Lung (tissue), 12 donors: ENCODE measurements around the gene IRAK1. TPM values are rescaled to one million over a fixed set of nuclear protein-coding genes. Genes with fewer than 3 reads are reported as not detected.

ENCODE experiments used
- ATAC-seq: fragments of 200-7000 bp; cut with Tn5 transposase; one replicate; pipeline ENCODE4 v1.9.1; 2020; ENCODE audit warnings: moderate number of reproducible peaks; ENCODE audit not compliant: insufficient read depth, low FRiP score
- DNase-seq, 3 donors: peaks; one replicate each; pipeline ENCODE4 v3.0.0-alpha.2; 2013 to 2017
- H3K27ac ChIP-seq, 2 donors: one replicate each; pipeline ENCODE4 v1.5.1; 2013; ENCODE audit warnings: mild to moderate bottlenecking in 2 of 2, moderate library complexity in 2 of 2, control low read depth in 1 of 2, inconsistent platforms in 1 of 2, low read depth in 1 of 2, low read length in 1 of 2
- H3K27me3 ChIP-seq, 3 donors: one replicate each; pipeline ENCODE4 v1.5.1; 2013; ENCODE audit warnings: low read length in 2 of 3; ENCODE audit not compliant: control insufficient read depth in 3 of 3, insufficient read depth in 3 of 3
- H3K36me3 ChIP-seq, 4 donors: one replicate each; pipeline ENCODE4 v1.5.1; 2013; ENCODE audit warnings: low read length in 4 of 4, mild to moderate bottlenecking in 1 of 4, moderate library complexity in 1 of 4; ENCODE audit not compliant: control insufficient read depth in 4 of 4, insufficient read depth in 4 of 4
- H3K4me1 ChIP-seq, 5 donors: one replicate each; pipeline ENCODE4 v1.5.1; 2013; ENCODE audit warnings: low read length in 5 of 5, mild to moderate bottlenecking in 2 of 5, moderate library complexity in 1 of 5; ENCODE audit not compliant: control insufficient read depth in 5 of 5, insufficient read depth in 5 of 5
- H3K4me3 ChIP-seq: one replicate; pipeline ENCODE4 v1.5.1; 2013; ENCODE audit warnings: mild to moderate bottlenecking, control low read depth, moderate library complexity
- H3K9ac ChIP-seq, 2 donors: one replicate each; pipeline ENCODE4 v1.5.1; 2013; ENCODE audit warnings: low read length in 2 of 2, control low read depth in 1 of 2; ENCODE audit not compliant: insufficient read depth in 1 of 2
- H3K9me3 ChIP-seq, 4 donors: one replicate each; pipeline ENCODE4 v1.5.1; 2013; ENCODE audit warnings: low read length in 3 of 4, mild to moderate bottlenecking in 1 of 4, moderate library complexity in 1 of 4; ENCODE audit not compliant: control insufficient read depth in 4 of 4, insufficient read depth in 3 of 4
- CTCF ChIP-seq: IDR thresholded peaks from 2 replicates; pipeline ENCODE4 v1.5.1; 2012; ENCODE audit warnings: mild to moderate bottlenecking; ENCODE audit errors: control extremely low read depth, extremely low read depth
- WGBS, 2 donors: extraction: QIAGEN DNeasy Blood & Tissue Kit; methylation state at CpG; one replicate each; pipeline ENCODE4 v1.1.7; 2013; 5-methylcytosine and 5-hydroxymethylcytosine counted together
- polyA plus RNA-seq, 2 donors: library from polyadenylated mRNA; stranded (reverse); fragments of 200-250 nt; gene quantifications; one replicate each; pipeline ENCODE4 v1.2.1, GENCODE V29; 2013
- total RNA-seq, 2 donors: library from RNA; depleted of rRNA in 1 of 2; stranded (reverse); fragments of >200 nt in 1 of 2; gene quantifications; one replicate each; pipeline ENCODE4 v1.2.1, GENCODE V29; 2014 to 2021
- donor health status: control.
- donor health status: control.
- donor health status: Bipolar disorder and iron deficiency.
- donor health status: healthy.
- donor health status: DM: yes; HTN: yes; CAD: no.

Gene IRAK1
- total and polyA plus RNA-seq, 4 donors: 24.6 to 153 (median 97.7) TPM

GRCh38 chrX:153989973-153990655 lies 29.6 kb downstream of the IRAK1 start:
- Histone ChIP-seq H3K27ac (no peak overlapping the region), H3K4me1 (no peaks in the 10 kb centered on the region), H3K9me3 (peaks cover 0 to 2% (median 0%) of the 10 kb centered on the region in 4 donors), H3K9ac (no peak overlapping the region), H3K27me3 (no peaks in the 10 kb centered on the region), H3K4me3 (no peak overlapping the region), H3K36me3 (no peaks in the 10 kb centered on the region)
- ATAC-seq (no peak), DNase-seq (no peak)
- WGBS, 2 donors: 87 to 91% methylated on average over 14 of the region's 14 CpGs
- TF ChIP-seq CTCF: no peak

DNA sequence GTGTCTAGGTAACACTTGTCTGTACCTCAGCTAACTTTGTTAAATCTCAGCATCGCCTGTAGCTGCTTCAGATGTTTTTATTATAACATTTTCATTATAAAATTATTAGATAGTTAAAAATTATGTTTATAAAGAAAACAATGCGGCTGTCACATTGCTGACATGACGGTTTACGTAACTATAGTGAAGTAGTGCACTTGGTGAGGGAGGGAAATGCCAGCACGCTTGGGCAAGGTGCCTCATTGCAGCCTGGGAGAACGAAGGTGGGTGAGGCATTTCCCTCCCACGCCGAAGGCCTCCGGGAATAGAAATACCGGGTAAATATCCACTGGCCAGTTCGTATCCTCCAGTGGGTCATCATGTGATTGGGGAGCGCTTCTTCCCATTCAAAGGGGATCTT lies 31.2 kb downstream of the IRAK1 start:
- Histone ChIP-seq H3K36me3 (no peaks in the 10 kb centered on the region), H3K9me3 (peaks cover 0 to 2% (median 0%) of the 10 kb centered on the region in 4 donors), H3K27ac (no peak overlapping the region), H3K27me3 (no peaks in the 10 kb centered on the region), H3K4me1 (no peaks in the 10 kb centered on the region), H3K9ac (no peak overlapping the region), H3K4me3 (no peak overlapping the region)
- TF ChIP-seq CTCF: no peak
- ATAC-seq: no peak
- WGBS, 2 donors: 72 to 76% methylated on average over 12 of the region's 12 CpGs
- DNase-seq: no peak

DNA sequence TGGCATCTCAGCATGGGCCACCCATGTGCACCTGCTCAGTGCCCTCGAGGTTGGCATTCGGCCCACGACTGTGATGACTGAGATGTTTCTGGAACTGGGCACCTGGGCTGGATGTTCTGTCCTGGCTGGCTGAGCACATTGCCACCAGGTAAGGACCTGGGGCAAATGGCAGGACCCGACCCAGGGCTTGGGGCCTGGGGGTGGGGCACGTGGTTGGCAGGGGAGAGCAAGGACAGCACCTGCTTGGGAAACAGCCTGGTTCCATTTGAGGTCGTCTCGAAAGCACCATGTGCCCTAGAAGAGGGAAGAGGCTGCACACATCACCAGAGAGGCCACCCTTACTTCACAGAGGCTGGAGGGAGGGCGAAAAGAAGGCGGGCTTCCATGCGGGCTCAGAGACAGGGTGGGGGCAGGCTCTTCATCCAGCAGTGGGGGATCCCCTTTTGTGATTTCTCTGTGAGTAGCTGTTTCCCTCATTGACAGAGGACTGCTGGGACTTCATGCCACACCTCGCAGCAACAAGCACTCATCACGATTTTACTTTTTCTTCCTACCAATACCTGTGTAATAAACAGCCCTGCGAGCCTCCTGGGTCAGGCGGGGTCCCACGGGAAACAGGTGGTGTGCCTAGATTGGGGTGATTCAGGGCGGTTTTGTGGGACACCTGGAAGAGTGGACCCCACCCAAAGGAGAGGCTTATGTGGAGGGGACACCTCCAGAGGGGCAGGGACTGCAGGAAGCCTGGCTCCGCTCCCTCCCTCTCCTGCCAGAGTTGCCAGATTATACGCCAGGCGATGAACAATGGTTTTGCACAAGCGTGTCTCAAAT lies 35.1 kb downstream of the IRAK1 start:
- H3K9ac ChIP-seq: no peak overlapping the region
- ATAC-seq: no peak
- no peak for TF ChIP-seq CTCF
- H3K27me3 ChIP-seq: peaks cover 0 to 7% (median 0%) of the 10 kb centered on the region in 3 donors
- H3K4me3 ChIP-seq: no peak overlapping the region
- peaks cover 0 to 2% (median 1%) of the 10 kb centered on the region in 4 donors for H3K9me3 ChIP-seq
- 59 to 70% methylated on average over 13 to 20 of the region's 20 CpGs for WGBS, 2 donors
- DNase-seq: no peak
- H3K4me1 ChIP-seq: no peaks in the 10 kb centered on the region
- H3K27ac ChIP-seq: peak overlapping the region in 1 of 2 donors; percentile 65
- no peaks in the 10 kb centered on the region for H3K36me3 ChIP-seq
